Testis (tissue), 2 donors: ENCODE results near the gene GRN.

Source experiments
- POLR2A ChIP-seq: fragments of 450-650 bp; IDR thresholded peaks from one replicate; pipeline ENCODE4 v1.6.1; 2017; ENCODE audit warnings: antibody characterized with exemption, mild to moderate bottlenecking, moderate library complexity
- TF ChIP-seq, protein P1 (sequence below), 3 experiments: fragments of 450-650 bp in 2 of 3; fragments of 200-600 bp in 1 of 3; sonication (generic) in 1 of 3; IDR thresholded peaks; one replicate each; pipeline ENCODE4 v1.5.1; 2016 to 2019; ENCODE audit warnings: antibody characterized with exemption in 3 of 3, mild to moderate bottlenecking in 2 of 3, moderate library complexity in 1 of 3

DNA sequence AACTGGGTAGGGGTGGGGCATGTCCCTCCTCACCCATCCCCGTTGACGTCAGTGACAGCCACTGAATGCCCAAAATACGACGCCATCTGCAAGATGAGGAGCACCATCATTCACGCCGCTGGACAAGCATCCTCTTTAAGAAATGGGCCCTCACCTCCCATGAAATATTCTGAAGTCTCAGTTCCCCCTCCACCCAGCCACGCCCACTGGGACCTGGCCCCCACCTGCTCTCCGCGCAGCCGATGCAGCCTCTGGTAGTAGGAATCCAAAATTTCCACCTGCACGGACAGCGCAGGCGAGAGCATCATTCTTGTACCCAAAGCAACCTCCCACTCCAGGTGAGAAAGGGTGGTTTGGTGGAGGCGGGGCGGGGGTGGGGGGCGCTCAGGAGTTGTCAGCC lies 38.8 kb downstream of the GRN start:
- TF ChIP-seq, protein P1, sequence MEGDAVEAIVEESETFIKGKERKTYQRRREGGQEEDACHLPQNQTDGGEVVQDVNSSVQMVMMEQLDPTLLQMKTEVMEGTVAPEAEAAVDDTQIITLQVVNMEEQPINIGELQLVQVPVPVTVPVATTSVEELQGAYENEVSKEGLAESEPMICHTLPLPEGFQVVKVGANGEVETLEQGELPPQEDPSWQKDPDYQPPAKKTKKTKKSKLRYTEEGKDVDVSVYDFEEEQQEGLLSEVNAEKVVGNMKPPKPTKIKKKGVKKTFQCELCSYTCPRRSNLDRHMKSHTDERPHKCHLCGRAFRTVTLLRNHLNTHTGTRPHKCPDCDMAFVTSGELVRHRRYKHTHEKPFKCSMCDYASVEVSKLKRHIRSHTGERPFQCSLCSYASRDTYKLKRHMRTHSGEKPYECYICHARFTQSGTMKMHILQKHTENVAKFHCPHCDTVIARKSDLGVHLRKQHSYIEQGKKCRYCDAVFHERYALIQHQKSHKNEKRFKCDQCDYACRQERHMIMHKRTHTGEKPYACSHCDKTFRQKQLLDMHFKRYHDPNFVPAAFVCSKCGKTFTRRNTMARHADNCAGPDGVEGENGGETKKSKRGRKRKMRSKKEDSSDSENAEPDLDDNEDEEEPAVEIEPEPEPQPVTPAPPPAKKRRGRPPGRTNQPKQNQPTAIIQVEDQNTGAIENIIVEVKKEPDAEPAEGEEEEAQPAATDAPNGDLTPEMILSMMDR (IDR thresholded peaks at IDR 0.05): no peak
- TF ChIP-seq POLR2A: no peak
